PC-9 (cell line): ENCODE data around the gene MEX3C. TPM values are rescaled to one million over a fixed set of nuclear protein-coding genes. Genes with fewer than 3 reads are reported as not detected.

Experiments
- BruUV-seq: library from RNA; stranded (reverse); fragments of 400-500 nt; replicated peaks from 2 replicates; lab custom pipeline; 2021; lab: Mats Ljungman, UMichigan
- CTCF ChIA-PET: fragments of 300-600 bp; sonication (Branson Sonifier 250); formaldehyde crosslinking; loops from one replicate; lab custom pipeline; 2022; ENCODE audit warnings: antibody characterized with exemption; lab: Charles Lee
- POLR2A ChIA-PET: fragments of 300-600 bp; sonication (Branson Sonifier 250); formaldehyde crosslinking; loops from one replicate; lab custom pipeline; 2022; ENCODE audit warnings: antibody characterized with exemption; ENCODE audit not compliant: unreplicated experiment; lab: Charles Lee
- DNase-seq, 2 experiments: peaks; one replicate each; pipeline versions ENCODE4 v3.0.0 to v3.0.0-alpha.2; 2015 to 2022; ENCODE audit warnings: mixed read lengths in 1 of 2
- H2AFZ ChIP-seq: fragments of 200-600 bp; sonication (generic); 2 replicates; pipeline ENCODE4 v1.8.1; 2017; ENCODE audit warnings: antibody characterized with exemption
- H3F3A ChIP-seq: fragments of 200-600 bp; sonication (generic); 2 replicates; pipeline ENCODE4 v1.8.1; 2017; ENCODE audit warnings: antibody characterized with exemption, mild to moderate bottlenecking, low read depth; ENCODE audit not compliant: insufficient read depth
- H3K27ac ChIP-seq: fragments of 200-600 bp; sonication (generic); 2 replicates; pipeline ENCODE4 v1.6.1; 2016; ENCODE audit warnings: mixed run types
- H3K27me3 ChIP-seq: fragments of 200-600 bp; sonication (generic); 2 replicates; pipeline ENCODE4 v1.6.1; 2016; ENCODE audit warnings: low read depth, mixed run types; ENCODE audit not compliant: insufficient read depth
- H3K36me3 ChIP-seq: fragments of 200-600 bp; sonication (generic); 2 replicates; pipeline ENCODE4 v1.6.1; 2016; ENCODE audit warnings: low read depth, mixed run types
- H3K4me1 ChIP-seq: fragments of 200-600 bp; sonication (generic); replicated peaks from 2 replicates; pipeline ENCODE4 v1.6.1; 2016; ENCODE audit warnings: mixed run types; ENCODE audit not compliant: insufficient read depth
- H3K4me2 ChIP-seq: fragments of 200-600 bp; sonication (generic); 2 replicates; pipeline ENCODE4 v1.6.1; 2017; ENCODE audit warnings: mixed run types
- H3K4me3 ChIP-seq: fragments of 200-600 bp; sonication (generic); 2 replicates; pipeline ENCODE4 v1.6.1; 2016; ENCODE audit warnings: mixed run types
- H3K79me2 ChIP-seq: fragments of 200-600 bp; sonication (generic); 2 replicates; pipeline ENCODE4 v1.6.1; 2017; ENCODE audit warnings: low read depth, mixed run types
- H3K9me2 ChIP-seq: fragments of 200-600 bp; sonication (generic); 2 replicates; pipeline ENCODE4 v1.8.1; 2017; ENCODE audit warnings: mild to moderate bottlenecking; ENCODE audit not compliant: insufficient read depth
- H3K9me3 ChIP-seq: fragments of 200-600 bp; sonication (generic); 2 replicates; pipeline ENCODE4 v1.8.1; 2016; ENCODE audit warnings: low read depth; ENCODE audit not compliant: insufficient read depth
- H4K20me1 ChIP-seq: fragments of 200-600 bp; sonication (generic); 2 replicates; pipeline ENCODE4 v1.8.1; 2017; ENCODE audit not compliant: insufficient read depth
- CTCF ChIP-seq: fragments of 200-600 bp; sonication (generic); conservative IDR thresholded peaks from 2 replicates; pipeline ENCODE4 v1.6.1; 2017; ENCODE audit warnings: mixed run types, antibody characterized with exemption, mild to moderate bottlenecking, moderate library complexity
- EZH2 ChIP-seq: fragments of 200-600 bp; sonication (generic); IDR thresholded peaks from 2 replicates; pipeline ENCODE4 v1.8.0; 2017; ENCODE audit warnings: antibody characterized with exemption, low read depth
- intact Hi-C: fragments of 100-400 bp; cut with micrococcal nuclease; formaldehyde crosslinking; loops from one replicate; pipeline ENCODE4 v1.10.0; 2022; ENCODE audit not compliant: unreplicated experiment
- total RNA-seq: library from RNA; stranded (reverse); gene quantifications from 2 replicates; pipeline ENCODE4 v1.2.3, GENCODE V29; 2021

Gene MEX3C
- total RNA-seq, 1 experiment from 2014 or later, result 26.2 TPM

GRCh38 chr18:51184091-51184457 is 13.4 kb downstream of the MEX3C start:
- Histone ChIP-seq H4K20me1 (peaks cover 41% of the 10 kb centered on the region; the same call in 1 of the 2 replicates), H3K79me2 (peaks cover 94% of the 10 kb centered on the region), H3K27me3 (no peaks in the 10 kb centered on the region), H3K36me3 (no peaks in the 10 kb centered on the region), H3K4me2 (no peak overlapping the region), H2AFZ (no peak overlapping the region), H3K27ac (no peak overlapping the region), H3K4me3 (no peak overlapping the region), H3K9me2 (no peaks in the 10 kb centered on the region), H3K4me1 (no peaks in the 10 kb centered on the region), H3K9me3 (no peaks in the 10 kb centered on the region), H3F3A (peaks cover 3% of the 10 kb centered on the region)
- CTCF ChIA-PET, result no interaction called here
- intact Hi-C loops, result no loop called here
- BruUV-seq, result no TSS peak
- POLR2A ChIA-PET, result no interaction called here
- TF ChIP-seq CTCF (no peak), EZH2 (no peak)
- no peak for DNase-seq

GRCh38 chr18:51183372-51184090 is 13.9 kb downstream of the MEX3C start:
- CTCF ChIA-PET, result no interaction called here
- POLR2A ChIA-PET, result no interaction called here
- H3K4me2 ChIP-seq, result no peak overlapping the region
- H3F3A ChIP-seq, result peaks cover 3% of the 10 kb centered on the region
- H3K4me1 ChIP-seq, result no peaks in the 10 kb centered on the region
- DNase-seq, result no peak
- intact Hi-C loops, result no loop called here
- no peaks in the 10 kb centered on the region for H3K27me3 ChIP-seq
- no peak overlapping the region for H3K4me3 ChIP-seq
- no peaks in the 10 kb centered on the region for H3K9me3 ChIP-seq
- peaks cover 39% of the 10 kb centered on the region; the same call in 1 of the 2 replicates for H4K20me1 ChIP-seq
- no peaks in the 10 kb centered on the region for H3K36me3 ChIP-seq
- no peaks in the 10 kb centered on the region for H3K9me2 ChIP-seq
- BruUV-seq, result no TSS peak
- peaks cover 91% of the 10 kb centered on the region for H3K79me2 ChIP-seq
- H3K27ac ChIP-seq, result no peak overlapping the region
- H2AFZ ChIP-seq, result no peak overlapping the region
- no peak for TF ChIP-seq EZH2
- TF ChIP-seq CTCF, result no peak

- ChIA-PET POLR2A (no interaction called here), CTCF (interaction anchor here (0.6 kb wide), 1 partner anchor 14 kb away, joined by 3 read pairs; no protein-coding TSS in a partner anchor)
- Histone ChIP-seq H3K4me2 (no peak overlapping the region), H3K79me2 (peaks cover 86% of the 10 kb centered on the region), H3K9me2 (no peaks in the 10 kb centered on the region), H2AFZ (no peak overlapping the region), H4K20me1 (peaks cover 36% of the 10 kb centered on the region), H3K4me1 (no peaks in the 10 kb centered on the region), H3K4me3 (no peak overlapping the region), H3K36me3 (no peaks in the 10 kb centered on the region), H3F3A (peaks cover 3% of the 10 kb centered on the region), H3K27ac (no peak overlapping the region), H3K9me3 (no peaks in the 10 kb centered on the region), H3K27me3 (no peaks in the 10 kb centered on the region)
- intact Hi-C loops, result no loop called here
- no TSS peak for BruUV-seq
- DNase-seq, result no peak
- TF ChIP-seq EZH2 (no peak), CTCF (no peak)
Observed at GRCh38 chr18:51182824-51183223, 14.7 kb downstream of the MEX3C start.
